ENCODE data around the gene IL9R. TPM values are rescaled to one million over a fixed set of nuclear protein-coding genes. Genes with fewer than 3 reads are reported as not detected.
"Not testable (repeated sequence)": the region's sequence is repeated elsewhere in the genome, so short reads cannot be mapped to it uniquely, and the experiment has no call there.

IL9R gene
- total RNA-seq, 1 donor from 2014 or later = 54.7 TPM

GRCh38 chrX:156023002-156023401 is 25.5 kb downstream of the IL9R start:
- H3K27me3 Mint-ChIP-seq (ENCODE audit: low read depth); H3K27ac Mint-ChIP-seq; H3K9me3 Mint-ChIP-seq; H3K4me1 Mint-ChIP-seq (ENCODE audit: low read depth); DNase-seq (ENCODE audit: low spot score); H3K4me3 Mint-ChIP-seq (ENCODE audit: low read depth); intact Hi-C loops (cut with micrococcal nuclease); H3K36me3 Mint-ChIP-seq (ENCODE audit: low read depth): not testable (repeated sequence)

GRCh38 chrX:156024949-156025492 is 27.5 kb downstream of the IL9R start:
- DNase-seq (ENCODE audit: low spot score); intact Hi-C loops (cut with micrococcal nuclease); H3K9me3 Mint-ChIP-seq; H3K27ac Mint-ChIP-seq; H3K4me1 Mint-ChIP-seq (ENCODE audit: low read depth); H3K36me3 Mint-ChIP-seq (ENCODE audit: low read depth); H3K27me3 Mint-ChIP-seq (ENCODE audit: low read depth): not testable (repeated sequence)
- peak overlapping the region; percentile 39 for H3K4me3 Mint-ChIP-seq (ENCODE audit: low read depth)

GRCh38 chrX:156028653-156029237 is 31.2 kb downstream of the IL9R start:
- H3K27me3 Mint-ChIP-seq (ENCODE audit: low read depth); H3K36me3 Mint-ChIP-seq (ENCODE audit: low read depth); H3K4me1 Mint-ChIP-seq (ENCODE audit: low read depth); H3K27ac Mint-ChIP-seq; H3K4me3 Mint-ChIP-seq (ENCODE audit: low read depth); DNase-seq (ENCODE audit: low spot score); intact Hi-C loops (cut with micrococcal nuclease); H3K9me3 Mint-ChIP-seq: not testable (repeated sequence)

GRCh38 chrX:156029296-156029695 is 31.8 kb downstream of the IL9R start:
- H3K36me3 Mint-ChIP-seq (ENCODE audit: low read depth); intact Hi-C loops (cut with micrococcal nuclease): not testable (repeated sequence)

GRCh38 chrX:156029707-156030442 is 32.4 kb downstream of the IL9R start:
- H3K27ac Mint-ChIP-seq = not testable (repeated sequence)

More at GRCh38 chrX:156029296-156029695, 31.8 kb downstream of the IL9R start:
- H3K27me3 Mint-ChIP-seq (ENCODE audit: low read depth); H3K9me3 Mint-ChIP-seq; H3K27ac Mint-ChIP-seq; H3K4me1 Mint-ChIP-seq (ENCODE audit: low read depth); H3K4me3 Mint-ChIP-seq (ENCODE audit: low read depth); DNase-seq (ENCODE audit: low spot score): not testable (repeated sequence)

GRCh38 chrX:156030474-156030873 is 33.0 kb downstream of the IL9R start:
- H3K27ac Mint-ChIP-seq; H3K9me3 Mint-ChIP-seq; H3K27me3 Mint-ChIP-seq (ENCODE audit: low read depth); H3K4me1 Mint-ChIP-seq (ENCODE audit: low read depth); DNase-seq (ENCODE audit: low spot score); H3K36me3 Mint-ChIP-seq (ENCODE audit: low read depth); intact Hi-C loops (cut with micrococcal nuclease); H3K4me3 Mint-ChIP-seq (ENCODE audit: low read depth): not testable (repeated sequence)

More at GRCh38 chrX:156029707-156030442, 32.4 kb downstream of the IL9R start:
- H3K27me3 Mint-ChIP-seq (ENCODE audit: low read depth); intact Hi-C loops (cut with micrococcal nuclease); H3K4me3 Mint-ChIP-seq (ENCODE audit: low read depth); DNase-seq (ENCODE audit: low spot score); H3K36me3 Mint-ChIP-seq (ENCODE audit: low read depth); H3K4me1 Mint-ChIP-seq (ENCODE audit: low read depth); H3K9me3 Mint-ChIP-seq: not testable (repeated sequence)

Other genes starting within 250 kb of the IL9R start
- gene VAMP7, start 116.4 kb upstream of the IL9R start, total RNA-seq = 31.0 and 31.5 TPM in 2 replicates